Measurements from ENCODE around the gene WDR72. TPM values are rescaled to one million over a fixed set of nuclear protein-coding genes. Genes with fewer than 3 reads are reported as not detected.

Gene WDR72
- total RNA-seq, 1 donor from 2014 or later, result 3.2 TPM

DNA sequence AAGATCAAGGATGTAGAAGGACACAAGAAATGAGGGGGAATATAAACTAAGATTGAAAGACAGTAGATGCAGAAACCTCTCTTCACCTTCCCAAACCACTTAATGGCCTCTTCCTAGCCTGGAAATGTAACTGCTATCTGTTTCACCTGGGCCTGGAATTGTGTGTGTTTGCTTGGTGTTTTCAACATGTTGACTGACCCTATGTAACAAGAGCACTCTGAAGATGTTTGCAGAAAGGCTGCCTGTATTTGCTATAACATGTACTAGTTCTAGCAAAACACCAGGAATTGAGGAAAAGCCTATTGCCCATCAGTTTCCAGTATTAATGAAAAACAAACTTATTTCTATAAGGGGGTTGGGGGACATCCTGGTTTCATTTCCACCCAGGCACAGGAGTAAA lies 248.3 kb downstream of the WDR72 start:
- Histone ChIP-seq H3K4me1 (no peaks in the 10 kb centered on the region), H3K27ac (no peak overlapping the region), H3K27me3 (no peaks in the 10 kb centered on the region), H3K9me3 (no peaks in the 10 kb centered on the region), H3K4me3 (no peak overlapping the region), H3K36me3 (no peaks in the 10 kb centered on the region)
- ATAC-seq (no peak), DNase-seq (no peak)
- TF ChIP-seq, protein P1, sequence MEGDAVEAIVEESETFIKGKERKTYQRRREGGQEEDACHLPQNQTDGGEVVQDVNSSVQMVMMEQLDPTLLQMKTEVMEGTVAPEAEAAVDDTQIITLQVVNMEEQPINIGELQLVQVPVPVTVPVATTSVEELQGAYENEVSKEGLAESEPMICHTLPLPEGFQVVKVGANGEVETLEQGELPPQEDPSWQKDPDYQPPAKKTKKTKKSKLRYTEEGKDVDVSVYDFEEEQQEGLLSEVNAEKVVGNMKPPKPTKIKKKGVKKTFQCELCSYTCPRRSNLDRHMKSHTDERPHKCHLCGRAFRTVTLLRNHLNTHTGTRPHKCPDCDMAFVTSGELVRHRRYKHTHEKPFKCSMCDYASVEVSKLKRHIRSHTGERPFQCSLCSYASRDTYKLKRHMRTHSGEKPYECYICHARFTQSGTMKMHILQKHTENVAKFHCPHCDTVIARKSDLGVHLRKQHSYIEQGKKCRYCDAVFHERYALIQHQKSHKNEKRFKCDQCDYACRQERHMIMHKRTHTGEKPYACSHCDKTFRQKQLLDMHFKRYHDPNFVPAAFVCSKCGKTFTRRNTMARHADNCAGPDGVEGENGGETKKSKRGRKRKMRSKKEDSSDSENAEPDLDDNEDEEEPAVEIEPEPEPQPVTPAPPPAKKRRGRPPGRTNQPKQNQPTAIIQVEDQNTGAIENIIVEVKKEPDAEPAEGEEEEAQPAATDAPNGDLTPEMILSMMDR (IDR thresholded peaks at IDR 0.05), result no peak
- intact Hi-C loops (cut with DNase I), result no loop called here

GRCh38 chr15:53506370-53506769 lies 253.1 kb downstream of the WDR72 start:
- Histone ChIP-seq H3K27me3 (no peaks in the 10 kb centered on the region), H3K9me3 (no peaks in the 10 kb centered on the region), H3K4me1 (no peaks in the 10 kb centered on the region), H3K27ac (no peak overlapping the region), H3K36me3 (no peaks in the 10 kb centered on the region), H3K4me3 (no peak overlapping the region)
- TF ChIP-seq, protein P1 (IDR thresholded peaks at IDR 0.05), result no peak
- DNase-seq (no peak), ATAC-seq (no peak)
- intact Hi-C loops (cut with DNase I), result no loop called here

GRCh38 chr15:53498996-53499395 lies 260.5 kb downstream of the WDR72 start:
- Histone ChIP-seq H3K36me3 (no peaks in the 10 kb centered on the region), H3K27ac (no peak overlapping the region), H3K9me3 (no peaks in the 10 kb centered on the region), H3K27me3 (no peaks in the 10 kb centered on the region), H3K4me1 (no peaks in the 10 kb centered on the region), H3K4me3 (no peak overlapping the region)
- intact Hi-C loops (cut with DNase I), result no loop called here
- DNase-seq (no peak), ATAC-seq (no peak)
- TF ChIP-seq, protein P1 (IDR thresholded peaks at IDR 0.05), result no peak

DNA sequence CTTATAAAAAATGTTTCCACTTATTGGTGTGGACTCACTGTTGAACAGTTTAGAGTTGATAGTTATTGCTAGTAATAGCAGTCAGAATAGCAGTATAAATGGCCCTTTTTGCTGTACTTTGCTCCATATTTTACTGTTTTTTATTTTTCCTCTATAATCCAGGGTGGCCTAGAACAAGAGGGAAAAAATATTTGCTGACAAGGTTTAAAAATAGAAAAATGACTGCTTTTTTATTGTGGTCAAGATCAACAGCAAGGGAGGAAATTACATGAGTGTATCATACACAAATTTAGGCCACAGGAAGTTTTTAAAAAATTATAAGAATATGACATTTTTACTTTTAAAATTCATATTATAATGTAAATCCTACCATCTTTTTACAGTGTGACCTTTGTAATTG lies 269.1 kb downstream of the WDR72 start:
- ATAC-seq (no peak), DNase-seq (no peak)
- Histone ChIP-seq H3K27me3 (no peaks in the 10 kb centered on the region), H3K36me3 (no peaks in the 10 kb centered on the region), H3K9me3 (no peaks in the 10 kb centered on the region), H3K4me1 (no peaks in the 10 kb centered on the region), H3K27ac (no peak overlapping the region), H3K4me3 (no peak overlapping the region)
- intact Hi-C loops (cut with DNase I), result no loop called here
- TF ChIP-seq, protein P1 (IDR thresholded peaks at IDR 0.05), result no peak

DNA sequence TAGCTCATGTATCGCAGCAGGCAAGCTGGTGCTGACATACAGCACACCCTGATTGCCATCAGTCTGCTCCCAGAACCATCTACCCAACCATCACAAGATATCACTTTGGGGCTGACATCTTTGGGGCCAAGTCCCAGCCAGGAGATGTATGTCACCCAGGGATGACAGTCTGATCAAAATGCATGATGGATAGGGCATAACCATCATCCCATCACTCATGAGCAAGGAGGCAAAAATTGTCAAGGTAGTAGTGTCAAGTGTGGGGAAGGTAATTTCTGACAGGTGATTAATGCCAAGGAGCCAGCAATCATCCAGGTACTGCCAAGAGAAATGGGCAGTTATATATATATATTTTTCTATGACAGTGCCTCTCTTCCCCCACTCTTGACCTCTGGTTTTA lies 277.4 kb downstream of the WDR72 start:
- Histone ChIP-seq H3K4me3 (no peak overlapping the region), H3K9me3 (no peaks in the 10 kb centered on the region), H3K36me3 (no peaks in the 10 kb centered on the region), H3K27ac (no peak overlapping the region), H3K27me3 (no peaks in the 10 kb centered on the region), H3K4me1 (no peaks in the 10 kb centered on the region)
- intact Hi-C loops (cut with DNase I), result no loop called here
- no peak for ATAC-seq
- TF ChIP-seq, protein P1 (IDR thresholded peaks at IDR 0.05), result no peak
- DNase-seq, result no peak

All from upper lobe of right lung (tissue), 1 donor.